Measurements from ENCODE around the gene BRD3. TPM values are rescaled to one million over a fixed set of nuclear protein-coding genes. Genes with fewer than 3 reads are reported as not detected.

Gene BRD3
- total RNA-seq, 1 experiment from 2014 or later, result 40.7 TPM

- POLR2A ChIA-PET, result no interaction called here
- Histone ChIP-seq H3K4me1 (ENCODE audit: control insufficient read depth in 1 of 2, insufficient read depth in 2 of 2, low read length in 2 of 2) (peaks cover 1 to 10% of the 10 kb centered on the region in 2 experiments; a peak in 3 of 4 replicates), H3K36me3 (ENCODE audit: control insufficient read depth in 1 of 2, insufficient read depth in 2 of 2, low read length in 2 of 2) (peaks cover 7 to 10% of the 10 kb centered on the region in 2 experiments; a peak in 2 of 4 replicates), H3K4me2 (ENCODE audit: low read length) (no peak overlapping the region), H3K9me3 (ENCODE audit: control insufficient read depth in 1 of 2, insufficient read depth in 1 of 2, low read depth in 1 of 2, low read length in 2 of 2) (no peaks in the 10 kb centered on the region), H4K20me1 (ENCODE audit: insufficient read depth) (no peaks in the 10 kb centered on the region), H2AFZ (ENCODE audit: low read depth, low read length, poor library complexity, severe bottlenecking) (no peak overlapping the region), H3K4me3 (replicated peaks in 1 of 2; ENCODE audit: low read depth in 1 of 2, low read length in 2 of 2) (no peak overlapping the region), H3K27me3 (ENCODE audit: insufficient read depth, low read length) (no peaks in the 10 kb centered on the region), H3K9me2 (ENCODE audit: insufficient read depth) (no peaks in the 10 kb centered on the region), H3K9ac (ENCODE audit: low read length) (no peak overlapping the region), H3K27ac (ENCODE audit: low read depth, low read length) (no peak overlapping the region), H3K79me2 (ENCODE audit: insufficient read depth, low read length) (peaks cover 9% of the 10 kb centered on the region; the same call in 1 of the 2 replicates)
- no peak for DNase-seq (ENCODE audit: low read depth, low spot score)
- TF ChIP-seq ZNF274 (IDR thresholded peaks at IDR 0.05; ENCODE audit: low read depth, low read length), result no peak
- no peak for TF ChIP-seq ZFX (IDR thresholded peaks at IDR 0.05)
- no peak for TF ChIP-seq SRF (IDR thresholded peaks at IDR 0.05; ENCODE audit: low read depth)
- no peak for TF ChIP-seq EGR1 (IDR thresholded peaks at IDR 0.05; ENCODE audit: low read depth)
- no peak for TF ChIP-seq CBX3 (IDR thresholded peaks at IDR 0.05; ENCODE audit: low read depth)
- no peak for TF ChIP-seq YY1 (IDR thresholded peaks at IDR 0.05; ENCODE audit: extremely low read depth, insufficient replicate concordance, low read depth, low read length)
- no peak for TF ChIP-seq TCF7L2 (IDR thresholded peaks at IDR 0.05; ENCODE audit: borderline replicate concordance, extremely low read depth, insufficient read depth, insufficient read length)
- no peak for TF ChIP-seq EZH2phosphoT487 (IDR thresholded peaks at IDR 0.05; ENCODE audit: borderline replicate concordance)
- TF ChIP-seq, protein P1, sequence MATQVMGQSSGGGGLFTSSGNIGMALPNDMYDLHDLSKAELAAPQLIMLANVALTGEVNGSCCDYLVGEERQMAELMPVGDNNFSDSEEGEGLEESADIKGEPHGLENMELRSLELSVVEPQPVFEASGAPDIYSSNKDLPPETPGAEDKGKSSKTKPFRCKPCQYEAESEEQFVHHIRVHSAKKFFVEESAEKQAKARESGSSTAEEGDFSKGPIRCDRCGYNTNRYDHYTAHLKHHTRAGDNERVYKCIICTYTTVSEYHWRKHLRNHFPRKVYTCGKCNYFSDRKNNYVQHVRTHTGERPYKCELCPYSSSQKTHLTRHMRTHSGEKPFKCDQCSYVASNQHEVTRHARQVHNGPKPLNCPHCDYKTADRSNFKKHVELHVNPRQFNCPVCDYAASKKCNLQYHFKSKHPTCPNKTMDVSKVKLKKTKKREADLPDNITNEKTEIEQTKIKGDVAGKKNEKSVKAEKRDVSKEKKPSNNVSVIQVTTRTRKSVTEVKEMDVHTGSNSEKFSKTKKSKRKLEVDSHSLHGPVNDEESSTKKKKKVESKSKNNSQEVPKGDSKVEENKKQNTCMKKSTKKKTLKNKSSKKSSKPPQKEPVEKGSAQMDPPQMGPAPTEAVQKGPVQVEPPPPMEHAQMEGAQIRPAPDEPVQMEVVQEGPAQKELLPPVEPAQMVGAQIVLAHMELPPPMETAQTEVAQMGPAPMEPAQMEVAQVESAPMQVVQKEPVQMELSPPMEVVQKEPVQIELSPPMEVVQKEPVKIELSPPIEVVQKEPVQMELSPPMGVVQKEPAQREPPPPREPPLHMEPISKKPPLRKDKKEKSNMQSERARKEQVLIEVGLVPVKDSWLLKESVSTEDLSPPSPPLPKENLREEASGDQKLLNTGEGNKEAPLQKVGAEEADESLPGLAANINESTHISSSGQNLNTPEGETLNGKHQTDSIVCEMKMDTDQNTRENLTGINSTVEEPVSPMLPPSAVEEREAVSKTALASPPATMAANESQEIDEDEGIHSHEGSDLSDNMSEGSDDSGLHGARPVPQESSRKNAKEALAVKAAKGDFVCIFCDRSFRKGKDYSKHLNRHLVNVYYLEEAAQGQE (IDR thresholded peaks at IDR 0.05; ENCODE audit: low read depth), result no peak
- no peak for TF ChIP-seq POLR2A (IDR thresholded peaks at IDR 0.05; ENCODE audit: borderline replicate concordance, extremely low read depth, insufficient read depth, insufficient read length)
- no peak for TF ChIP-seq POLR2AphosphoS5 (IDR thresholded peaks at IDR 0.05; ENCODE audit: low read depth, low read length)
- no peak for TF ChIP-seq ZBTB33 (IDR thresholded peaks at IDR 0.05; ENCODE audit: extremely low read depth, insufficient replicate concordance, low read length)
- no peak for TF ChIP-seq FOSL1 (IDR thresholded peaks at IDR 0.05; ENCODE audit: low read depth)
- TF ChIP-seq SP1 (IDR thresholded peaks at IDR 0.05; ENCODE audit: low read depth), result no peak
- TF ChIP-seq CEBPB (IDR thresholded peaks at IDR 0.05; ENCODE audit: low read depth), result no peak
- no peak for TF ChIP-seq ELF1 (IDR thresholded peaks at IDR 0.05; ENCODE audit: borderline replicate concordance, low read depth)
- ATAC-seq, result no peak
- BruUV-seq (replicated peaks), result no TSS peak
- intact Hi-C loops (cut with micrococcal nuclease), result no loop called here
- RAD21 ChIA-PET (ENCODE audit: low non-redundant PET in 1 of 2, low total read pairs in 2 of 2, uncharacterized antibody in 2 of 2, unreplicated experiment in 2 of 2), result no interaction called here
- CTCF ChIA-PET, result no interaction called here
Observed at GRCh38 chr9:134051319-134051718, 16.5 kb downstream of the BRD3 start.

Data from HCT116 (cell line).